D721Med (cell line): ENCODE measurements around the gene PCYT1A.
"Not testable (repeated sequence)": the region's sequence is repeated elsewhere in the genome, so short reads cannot be mapped to it uniquely, and the experiment has no call there.

Experiments used
- DNase-seq: peaks from one replicate; pipeline ENCODE4 v3.0.0; 2011; ENCODE audit warnings: low spot score; ENCODE audit not compliant: insufficient read length
- FAIRE-seq: peaks from 2 replicates; lab custom pipeline; 2011; peaks lifted over from hg19 to GRCh38; lab: Jason Lieb, UNC
- CTCF ChIP-seq: IDR thresholded peaks from 2 replicates; pipeline ENCODE4 v1.5.1; 2012; ENCODE audit warnings: mild to moderate bottlenecking, control low read depth; ENCODE audit not compliant: insufficient read depth; ENCODE audit errors: missing control alignments

The PCYT1A gene

DNA sequence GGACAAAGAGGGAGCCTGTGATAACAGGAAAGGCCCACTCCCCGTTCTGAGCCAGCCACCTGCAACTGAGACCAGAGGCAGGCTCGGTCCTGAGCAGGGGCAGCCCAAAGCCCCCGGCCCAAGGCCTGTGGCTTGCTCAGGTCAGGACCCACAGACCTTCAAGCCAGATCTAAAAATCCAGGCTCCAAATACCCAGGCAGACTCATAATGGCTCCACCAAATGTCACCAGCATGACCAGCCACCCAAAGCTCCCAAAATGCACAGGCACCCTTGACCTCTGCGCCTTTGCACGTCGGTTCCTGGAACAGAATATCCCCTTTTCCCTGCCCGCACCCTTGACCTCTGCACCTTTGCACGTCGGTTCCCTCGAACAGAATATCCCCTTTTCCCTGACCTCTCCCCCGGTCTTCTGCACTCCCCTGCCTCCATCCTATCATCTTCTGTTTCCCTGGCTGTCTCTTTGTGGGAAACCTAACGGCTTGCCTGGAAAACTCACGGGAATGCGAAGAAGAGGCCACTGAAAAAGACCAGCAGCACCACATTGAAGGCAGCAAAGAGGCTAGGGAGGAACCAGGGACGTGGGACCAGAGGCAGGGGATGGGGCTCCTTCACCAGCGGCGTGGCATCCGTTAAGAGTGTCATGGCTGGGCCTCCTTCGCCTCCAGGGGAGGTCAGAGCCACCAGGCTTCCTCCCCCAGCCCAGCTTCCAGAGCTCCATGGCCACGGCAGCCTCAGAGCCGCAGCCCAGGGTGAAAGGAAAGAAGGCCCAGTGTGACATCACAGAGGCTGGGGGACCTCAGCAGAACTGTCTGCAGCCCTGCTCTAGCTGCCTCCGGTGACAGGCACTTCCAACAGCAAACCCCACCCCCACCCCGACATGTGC is 76.6 kb downstream of the PCYT1A start, which contains the start of gene ZDHHC19:
Gene ZDHHC19, minus strand, starts transcription at position 728 of the 884 bp plus-strand sequence. Its CDS starts 85 bp downstream, at position 643.
- no peak for TF ChIP-seq CTCF
- DNase-seq, result no peak
- FAIRE-seq, result no peak

DNA sequence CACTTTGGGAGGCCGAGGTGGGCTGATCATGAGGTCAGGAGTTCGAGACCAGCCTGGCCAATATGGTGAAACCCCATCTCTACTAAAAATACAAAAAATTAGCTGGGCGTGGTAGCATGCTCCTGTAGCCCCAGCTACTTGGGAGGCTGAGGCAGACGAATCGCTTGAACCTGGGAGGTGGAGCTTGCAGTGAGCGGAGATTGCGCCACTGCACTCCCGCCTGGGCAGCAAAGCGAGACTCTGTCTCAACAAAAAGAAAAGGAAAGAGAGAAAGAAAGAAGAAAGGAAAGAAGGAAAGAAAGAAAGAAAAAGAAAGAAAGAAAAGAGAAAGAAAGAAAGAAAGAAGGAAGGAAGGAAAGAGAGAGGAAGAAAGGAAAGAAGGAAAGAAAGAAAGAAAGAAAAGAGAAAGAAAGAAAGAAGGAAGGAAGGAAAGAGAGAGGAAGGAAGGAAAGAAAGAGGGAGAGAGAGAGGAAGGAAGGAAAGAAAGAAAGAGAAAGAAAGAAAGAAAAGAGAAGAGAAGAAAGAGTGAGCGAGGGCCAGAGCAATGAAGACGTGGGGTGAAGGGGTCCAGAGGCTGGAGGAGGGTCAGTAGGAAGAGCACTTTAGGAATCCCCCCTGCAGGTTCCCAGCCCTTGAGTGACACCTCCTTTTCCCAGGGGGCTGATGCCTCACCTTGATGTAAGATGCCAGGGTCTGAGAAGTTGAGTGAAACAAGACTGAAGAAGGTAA is 77.4 kb downstream of the PCYT1A start:
- FAIRE-seq, result not testable (repeated sequence)

DNA sequence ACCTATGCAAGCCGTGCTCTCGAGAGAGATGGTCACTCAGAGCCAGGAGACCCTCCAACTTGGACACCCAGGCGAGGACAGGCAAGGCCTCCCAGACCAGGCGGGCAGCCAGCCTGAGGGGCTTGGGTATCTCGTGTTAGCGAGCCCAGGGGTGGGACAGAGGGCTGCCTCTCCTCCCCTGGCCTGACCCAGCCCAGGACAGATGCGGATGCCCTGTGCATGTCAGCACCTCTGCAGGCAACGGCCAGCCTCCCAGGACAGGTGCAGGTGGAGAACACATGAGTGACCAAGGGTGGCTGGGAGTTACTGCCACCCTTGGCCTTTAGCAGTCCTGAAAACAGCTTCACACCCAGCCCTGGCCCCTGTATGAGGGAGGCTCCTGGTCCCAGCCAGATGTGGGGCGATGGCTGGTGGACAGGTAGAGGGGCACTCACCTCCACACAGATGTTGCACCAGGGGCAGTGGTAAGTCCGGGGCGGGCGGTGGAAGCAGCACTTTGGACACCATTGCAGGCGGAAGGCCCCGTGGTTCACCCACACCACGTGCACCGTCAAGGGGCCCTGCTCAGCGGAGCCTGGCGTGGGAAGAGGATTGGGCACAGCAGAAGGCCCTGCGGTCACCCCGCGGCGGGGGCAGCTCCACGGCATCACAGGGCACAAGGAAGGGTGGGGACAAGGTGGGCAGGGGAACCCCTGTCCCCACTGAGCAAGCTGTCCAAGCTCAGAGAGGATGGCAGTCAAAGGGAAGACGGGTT is 78.4 kb downstream of the PCYT1A start:
- DNase-seq (no peak), FAIRE-seq (no peak)
- TF ChIP-seq CTCF, result no peak

More for the DNA sequence above, 77.4 kb downstream of the PCYT1A start:
- DNase-seq, result not testable (repeated sequence)

DNA sequence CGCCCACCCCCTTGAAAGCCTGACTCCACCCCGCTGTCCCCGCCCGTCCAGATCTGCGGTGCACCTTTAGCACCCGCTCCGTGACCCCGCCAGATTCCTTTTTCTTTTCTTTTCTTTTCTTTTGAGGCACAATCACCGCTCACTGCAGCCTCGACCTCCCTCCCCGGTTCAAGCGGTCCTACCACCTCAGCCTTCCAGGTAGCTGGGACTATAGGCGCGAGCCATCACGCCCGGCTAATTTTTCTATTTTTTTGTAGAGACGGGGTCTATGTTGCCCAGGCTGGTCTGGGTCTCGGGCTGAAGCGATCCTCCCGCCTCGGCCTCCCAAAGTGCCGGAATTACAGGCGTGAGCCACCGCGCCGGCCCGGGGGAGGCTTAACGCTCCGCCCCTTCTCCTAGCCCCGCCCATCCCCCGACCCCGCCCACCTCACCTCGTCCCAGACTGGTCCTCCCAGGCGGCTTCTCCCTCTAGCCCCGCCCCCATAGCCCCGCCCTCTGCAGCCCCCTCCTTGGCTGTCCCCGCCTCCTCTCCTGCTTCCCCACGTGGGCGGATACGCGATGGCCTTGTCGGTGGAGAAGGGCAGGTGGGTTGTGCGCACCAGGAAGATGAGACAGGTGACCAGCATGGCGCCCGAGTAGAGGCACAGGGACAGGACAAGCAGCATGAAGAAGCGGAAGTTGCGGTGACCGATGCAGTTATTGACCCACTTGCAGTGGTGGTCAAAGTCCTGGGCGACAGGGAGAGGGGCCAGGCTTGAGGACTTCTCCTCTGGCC is 79.5 kb downstream of the PCYT1A start:
- TF ChIP-seq CTCF, result no peak
- DNase-seq, result no peak
- no peak for FAIRE-seq

DNA sequence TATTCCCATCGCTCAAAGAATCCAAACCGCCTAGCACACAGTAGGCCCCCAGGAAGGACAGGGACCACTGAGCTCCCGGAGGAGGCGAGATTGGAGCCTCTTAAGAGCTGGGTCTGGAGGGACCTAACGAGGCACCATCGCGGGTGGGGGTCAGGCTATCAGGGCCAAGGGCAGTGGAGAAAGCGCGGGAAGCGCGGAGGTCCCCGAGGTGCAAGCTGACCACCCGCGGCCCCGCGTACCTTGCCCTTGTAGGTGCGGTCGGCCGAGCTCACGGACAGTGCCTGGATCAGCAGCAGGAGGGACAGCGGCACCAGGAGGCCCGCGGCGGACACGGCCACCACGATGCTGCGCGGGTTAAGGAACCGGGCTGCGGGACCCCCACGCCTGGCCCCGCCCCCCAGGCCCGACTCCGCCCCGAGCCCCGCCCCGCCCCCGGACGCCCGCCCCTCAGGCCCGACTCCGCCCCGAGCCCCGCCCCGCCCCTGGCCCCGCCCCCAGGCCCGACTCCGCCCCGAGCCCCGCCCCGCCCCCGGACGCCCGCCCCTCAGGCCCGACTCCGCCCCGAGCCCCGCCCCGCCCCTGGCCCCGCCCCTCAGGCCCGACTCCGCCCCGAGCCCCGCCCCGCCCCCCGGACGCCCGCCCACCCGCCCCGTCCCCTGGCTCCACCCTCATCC is 80.2 kb downstream of the PCYT1A start:
- FAIRE-seq (no peak), DNase-seq (no peak)
- no peak for TF ChIP-seq CTCF

DNA sequence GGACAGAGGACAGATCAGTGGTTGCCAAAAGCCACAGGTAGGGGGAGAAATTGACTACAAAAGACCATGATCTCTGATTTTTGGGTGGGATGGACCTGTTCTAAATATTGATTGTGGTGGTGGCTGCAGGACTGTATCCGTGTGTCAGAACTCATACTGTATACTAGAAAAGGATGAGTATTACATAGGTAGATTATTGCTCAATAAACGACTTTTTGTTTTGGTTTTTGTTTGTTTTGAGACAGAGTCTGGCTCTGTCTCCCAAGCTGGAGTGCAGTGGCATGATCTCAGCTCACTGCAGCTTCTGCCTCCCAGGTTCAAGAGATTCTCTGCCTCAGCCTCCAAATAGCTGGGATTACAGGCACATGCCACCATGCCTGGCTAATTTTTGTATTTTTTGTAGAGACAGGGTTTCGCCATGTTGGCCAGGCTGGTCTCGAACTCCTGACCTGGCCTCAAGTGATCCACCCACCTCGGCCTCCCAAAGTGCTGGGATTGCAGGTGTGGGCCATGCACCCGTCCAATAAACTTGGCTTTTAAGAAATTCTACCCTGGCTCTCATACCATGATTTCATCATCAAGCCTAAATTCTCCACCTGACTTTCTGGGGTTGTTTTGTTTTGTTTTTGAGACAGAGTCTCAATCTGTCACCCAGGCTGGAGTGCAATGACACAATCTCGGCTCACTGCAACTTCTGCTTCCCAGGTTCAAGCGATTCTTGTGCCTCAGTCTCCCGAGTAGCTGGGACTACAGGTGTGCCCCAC is 81.9 kb downstream of the PCYT1A start:
- DNase-seq, FAIRE-seq: not testable (repeated sequence)

- FAIRE-seq (no peak), DNase-seq (no peak)
These were observed 83.7 kb downstream of the PCYT1A start for GRCh38 chr3:196203846-196204245.

More at GRCh38 chr3:196203846-196204245, 83.7 kb downstream of the PCYT1A start:
- TF ChIP-seq CTCF, result no peak
